Hepatocyte (in vitro differentiated cells): ENCODE results near the gene EDEM2. TPM values are rescaled to one million over a fixed set of nuclear protein-coding genes. Genes with fewer than 3 reads are reported as not detected.

Experiments
- DNase-seq: peaks from one replicate; pipeline ENCODE4 v3.0.0-alpha.2; 2016; ENCODE audit warnings: low spot score
- H2AFZ ChIP-seq: fragments of 200-600 bp; sonication (generic); 2 replicates; pipeline ENCODE4 v1.6.0; 2016; ENCODE audit warnings: antibody characterized with exemption, mild to moderate bottlenecking
- H3K27ac ChIP-seq: fragments of 200-600 bp; sonication (generic); 2 replicates; pipeline ENCODE4 v1.5.1; 2016; ENCODE audit warnings: mild to moderate bottlenecking
- H3K27me3 ChIP-seq: fragments of 200-600 bp; sonication (generic); 2 replicates; pipeline ENCODE4 v1.6.1; 2016
- H3K36me3 ChIP-seq: fragments of 200-600 bp; sonication (generic); replicated peaks from 2 replicates; pipeline ENCODE4 v1.5.1; 2016; ENCODE audit warnings: low read depth; ENCODE audit not compliant: insufficient read depth
- H3K4me1 ChIP-seq: fragments of 200-600 bp; sonication (generic); 2 replicates; pipeline ENCODE4 v1.5.1; 2016; ENCODE audit warnings: mild to moderate bottlenecking, moderate library complexity; ENCODE audit not compliant: insufficient read depth
- H3K4me2 ChIP-seq: fragments of 200-600 bp; sonication (generic); 2 replicates; pipeline ENCODE4 v1.6.0; 2016
- H3K4me3 ChIP-seq: fragments of 200-600 bp; sonication (generic); 2 replicates; pipeline ENCODE4 v1.5.1; 2016; ENCODE audit warnings: mild to moderate bottlenecking
- H3K79me2 ChIP-seq: fragments of 200-600 bp; sonication (generic); 2 replicates; pipeline ENCODE4 v1.6.0; 2017; ENCODE audit warnings: mild to moderate bottlenecking
- H3K9me2 ChIP-seq: fragments of 200-600 bp; sonication (generic); replicated peaks from 2 replicates; pipeline ENCODE4 v1.6.0; 2017; ENCODE audit warnings: mild to moderate bottlenecking; ENCODE audit not compliant: insufficient read depth
- H3K9me3 ChIP-seq: fragments of 200-600 bp; sonication (generic); 2 replicates; pipeline ENCODE4 v1.5.1; 2016; ENCODE audit warnings: low read depth, mild to moderate bottlenecking
- H4K20me1 ChIP-seq: fragments of 200-600 bp; sonication (generic); 2 replicates; pipeline ENCODE4 v1.6.0; 2016; ENCODE audit warnings: mild to moderate bottlenecking; ENCODE audit not compliant: insufficient read depth, poor library complexity, severe bottlenecking
- EZH2 ChIP-seq: fragments of 200-600 bp; sonication (generic); IDR thresholded peaks from 2 replicates; pipeline ENCODE4 v1.6.1; 2016; ENCODE audit warnings: antibody characterized with exemption, mild to moderate bottlenecking, borderline replicate concordance
- EZH2phosphoT487 ChIP-seq: fragments of 200-600 bp; sonication (generic); IDR thresholded peaks from one replicate; pipeline ENCODE4 v1.6.1; 2018; ENCODE audit warnings: antibody characterized with exemption, mild to moderate bottlenecking, low read depth, moderate library complexity; ENCODE audit not compliant: unreplicated experiment, severe bottlenecking
- WGBS: methylation state at CpG from one replicate; pipeline ENCODE4 v1.1.6; 2016; ENCODE audit warnings: low lambda C conversion rate; ENCODE audit errors: missing lambda C conversion rate; 5-methylcytosine and 5-hydroxymethylcytosine counted together
- polyA plus RNA-seq: library from polyadenylated mRNA; unstranded; fragments of >200 nt; fragmentation: Nextera tagmentation; extraction: Ambion mirVana; gene quantifications from 2 replicates; pipeline ENCODE4 v1.2.1, GENCODE V29; 2016
- total RNA-seq: library from RNA; depleted of rRNA; stranded (reverse); fragments of >200 nt; gene quantifications from 2 replicates; pipeline ENCODE4 v1.2.3, GENCODE V29; 2014
- TF ChIP-seq, protein P1 (sequence below): fragments of 200-600 bp; sonication (generic); IDR thresholded peaks from 2 replicates; pipeline ENCODE4 v1.5.1; 2016; ENCODE audit warnings: antibody characterized with exemption, mild to moderate bottlenecking; ENCODE audit not compliant: poor library complexity

The EDEM2 gene
- total and polyA plus RNA-seq, 2 experiments from 2014 or later: 24.7 to 40.8 TPM

DNA sequence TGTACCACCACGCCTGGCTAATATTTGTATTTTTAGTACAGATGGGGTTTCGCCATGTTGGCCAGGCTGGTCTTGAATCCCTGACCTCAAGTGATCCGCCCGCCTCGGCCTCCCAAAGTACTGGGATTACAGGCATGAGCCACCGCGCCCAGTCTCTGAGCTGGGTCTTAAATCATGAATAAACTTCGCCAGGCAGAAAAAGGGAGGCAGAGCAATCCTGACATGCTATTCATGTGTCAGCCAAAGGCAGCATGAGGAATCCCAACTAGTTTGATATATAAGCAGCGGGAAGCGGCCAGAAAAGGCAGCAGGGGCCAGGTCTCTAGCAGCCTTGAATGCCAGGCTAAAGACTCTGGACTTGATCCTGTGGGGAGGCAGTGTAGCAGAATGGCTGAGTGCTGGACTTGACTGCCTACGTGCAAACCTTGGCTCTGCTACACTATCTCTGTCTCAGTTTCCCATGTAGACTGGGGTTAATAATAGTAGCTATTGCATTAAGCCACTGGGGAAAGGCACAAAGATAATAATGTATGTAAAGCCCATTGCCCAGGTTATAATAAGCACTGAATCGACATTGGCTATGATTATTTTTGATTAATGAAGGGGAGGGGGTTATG is 26.5 kb upstream of the EDEM2 start:
- DNase-seq: no peak
- no peak overlapping the region for H3K4me3 ChIP-seq
- no peaks in the 10 kb centered on the region for H3K79me2 ChIP-seq
- 91% methylated on average over 12 of the region's 12 CpGs for WGBS
- no peaks in the 10 kb centered on the region for H3K9me3 ChIP-seq
- no peak overlapping the region for H3K27ac ChIP-seq
- H4K20me1 ChIP-seq: no peaks in the 10 kb centered on the region
- H3K9me2 ChIP-seq: no peaks in the 10 kb centered on the region
- no peaks in the 10 kb centered on the region for H3K36me3 ChIP-seq
- H3K4me2 ChIP-seq: no peak overlapping the region
- no peaks in the 10 kb centered on the region for H3K4me1 ChIP-seq
- H2AFZ ChIP-seq: no peak overlapping the region
- TF ChIP-seq, protein P1, sequence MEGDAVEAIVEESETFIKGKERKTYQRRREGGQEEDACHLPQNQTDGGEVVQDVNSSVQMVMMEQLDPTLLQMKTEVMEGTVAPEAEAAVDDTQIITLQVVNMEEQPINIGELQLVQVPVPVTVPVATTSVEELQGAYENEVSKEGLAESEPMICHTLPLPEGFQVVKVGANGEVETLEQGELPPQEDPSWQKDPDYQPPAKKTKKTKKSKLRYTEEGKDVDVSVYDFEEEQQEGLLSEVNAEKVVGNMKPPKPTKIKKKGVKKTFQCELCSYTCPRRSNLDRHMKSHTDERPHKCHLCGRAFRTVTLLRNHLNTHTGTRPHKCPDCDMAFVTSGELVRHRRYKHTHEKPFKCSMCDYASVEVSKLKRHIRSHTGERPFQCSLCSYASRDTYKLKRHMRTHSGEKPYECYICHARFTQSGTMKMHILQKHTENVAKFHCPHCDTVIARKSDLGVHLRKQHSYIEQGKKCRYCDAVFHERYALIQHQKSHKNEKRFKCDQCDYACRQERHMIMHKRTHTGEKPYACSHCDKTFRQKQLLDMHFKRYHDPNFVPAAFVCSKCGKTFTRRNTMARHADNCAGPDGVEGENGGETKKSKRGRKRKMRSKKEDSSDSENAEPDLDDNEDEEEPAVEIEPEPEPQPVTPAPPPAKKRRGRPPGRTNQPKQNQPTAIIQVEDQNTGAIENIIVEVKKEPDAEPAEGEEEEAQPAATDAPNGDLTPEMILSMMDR: no peak
- TF ChIP-seq EZH2phosphoT487 (no peak), EZH2 (no peak)
- H3K27me3 ChIP-seq: no peaks in the 10 kb centered on the region

DNA sequence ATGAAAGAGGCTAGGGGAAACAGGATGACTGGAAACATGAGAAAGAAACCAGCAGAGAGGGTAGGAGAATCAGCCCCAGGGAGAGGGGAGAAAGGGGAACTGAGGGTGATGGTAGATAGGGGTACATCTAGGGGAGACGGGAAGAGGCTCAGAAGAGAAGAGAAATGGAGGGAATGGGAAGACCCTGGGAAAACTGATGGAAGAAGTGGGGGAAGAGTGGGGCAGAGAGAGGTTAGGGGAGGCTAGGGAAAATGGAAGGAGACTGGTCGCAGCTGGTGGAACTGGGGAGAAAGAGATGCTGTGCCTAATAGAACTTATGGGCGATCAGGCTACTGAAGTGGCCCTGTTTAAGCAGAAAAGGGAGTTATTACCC is 25.3 kb upstream of the EDEM2 start:
- Histone ChIP-seq H3K27ac (peak overlapping the region; percentile 49), H4K20me1 (no peaks in the 10 kb centered on the region), H3K27me3 (no peaks in the 10 kb centered on the region), H3K9me3 (no peaks in the 10 kb centered on the region), H3K4me2 (peak overlapping the region; percentile 80), H3K79me2 (no peaks in the 10 kb centered on the region), H3K4me3 (no peak overlapping the region), H3K9me2 (no peaks in the 10 kb centered on the region), H2AFZ (peak overlapping the region; percentile 82), H3K36me3 (no peaks in the 10 kb centered on the region), H3K4me1 (no peaks in the 10 kb centered on the region)
- 88% methylated on average over 3 of the region's 3 CpGs for WGBS
- TF ChIP-seq, protein P1: no peak
- TF ChIP-seq EZH2phosphoT487 (no peak), EZH2 (no peak)
- DNase-seq: no peak

- Histone ChIP-seq H4K20me1 (no peaks in the 10 kb centered on the region), H3K9me3 (no peaks in the 10 kb centered on the region), H3K9me2 (no peaks in the 10 kb centered on the region), H3K4me1 (no peaks in the 10 kb centered on the region), H3K36me3 (no peaks in the 10 kb centered on the region), H3K27ac (peak within 1 kb of the TSS; percentile 49), H3K27me3 (no peaks in the 10 kb centered on the region), H2AFZ (peak within 1 kb of the TSS; percentile 82), H3K4me2 (peak within 1 kb of the TSS; percentile 80), H3K4me3 (no peak within 1 kb of the TSS), H3K79me2 (no peaks in the 10 kb centered on the region)
- no peak for TF ChIP-seq EZH2phosphoT487
- TF ChIP-seq, protein P1: no peak
- no peak for TF ChIP-seq EZH2
- peak; percentile 79 for DNase-seq
- WGBS: 7% methylated on average over 14 of the region's 16 CpGs
These were observed 24.8 kb upstream of the EDEM2 start, which contains the start of gene PROCR for GRCh38 chr20:35171753-35172433. TSS of gene PROCR (plus strand) at chr20:35172072. CDS start at chr20:35172155, 83 bp downstream.
